Measurements from ENCODE around the gene SEZ6. TPM values are rescaled to one million over a fixed set of nuclear protein-coding genes. Genes with fewer than 3 reads are reported as not detected.
A peak's percentile ranks its signal among the peaks of the same experiment; 100 is the strongest.

The SEZ6 gene
- total RNA-seq, 1 donor from 2014 or later: 1.5 TPM

DNA sequence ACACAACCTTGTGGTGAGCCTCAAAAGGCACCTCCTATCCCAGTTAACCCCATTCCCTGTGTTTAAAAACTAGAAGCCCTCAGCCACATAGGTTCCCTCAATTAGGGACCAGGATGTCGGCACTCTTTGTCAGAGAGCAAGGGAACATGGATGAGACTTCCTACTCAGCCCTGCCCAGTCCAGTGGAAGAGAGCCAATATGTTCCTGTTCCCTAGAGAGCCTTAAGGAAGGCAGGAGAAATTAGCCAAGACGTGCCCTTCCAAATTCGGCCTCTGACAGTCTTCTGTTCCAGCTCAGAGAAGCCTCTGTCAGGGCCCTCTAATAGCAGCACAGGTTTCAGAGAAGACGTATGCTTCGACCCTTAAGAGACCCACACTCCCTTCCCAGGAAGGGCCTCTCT is 88.4 kb downstream of the SEZ6 start:
- Histone ChIP-seq H3K9me3 (ENCODE audit: low read depth) (no peaks in the 10 kb centered on the region), H3K9ac (no peak overlapping the region), H3K27me3 (no peaks in the 10 kb centered on the region), H2AFZ (replicated peaks) (no peak overlapping the region), H3K27ac (no peak overlapping the region), H3K4me3 (no peak overlapping the region), H3F3A (ENCODE audit: low read depth) (peaks cover 57% of the 10 kb centered on the region), H3K36me3 (peaks cover 36% of the 10 kb centered on the region), H3K4me2 (no peak overlapping the region), H4K20me1 (ENCODE audit: low read depth) (peaks cover 39% of the 10 kb centered on the region), H3K4me1 (no peaks in the 10 kb centered on the region), H3K79me2 (ENCODE audit: low read depth) (peaks cover 24% of the 10 kb centered on the region)
- TF ChIP-seq, protein P1, sequence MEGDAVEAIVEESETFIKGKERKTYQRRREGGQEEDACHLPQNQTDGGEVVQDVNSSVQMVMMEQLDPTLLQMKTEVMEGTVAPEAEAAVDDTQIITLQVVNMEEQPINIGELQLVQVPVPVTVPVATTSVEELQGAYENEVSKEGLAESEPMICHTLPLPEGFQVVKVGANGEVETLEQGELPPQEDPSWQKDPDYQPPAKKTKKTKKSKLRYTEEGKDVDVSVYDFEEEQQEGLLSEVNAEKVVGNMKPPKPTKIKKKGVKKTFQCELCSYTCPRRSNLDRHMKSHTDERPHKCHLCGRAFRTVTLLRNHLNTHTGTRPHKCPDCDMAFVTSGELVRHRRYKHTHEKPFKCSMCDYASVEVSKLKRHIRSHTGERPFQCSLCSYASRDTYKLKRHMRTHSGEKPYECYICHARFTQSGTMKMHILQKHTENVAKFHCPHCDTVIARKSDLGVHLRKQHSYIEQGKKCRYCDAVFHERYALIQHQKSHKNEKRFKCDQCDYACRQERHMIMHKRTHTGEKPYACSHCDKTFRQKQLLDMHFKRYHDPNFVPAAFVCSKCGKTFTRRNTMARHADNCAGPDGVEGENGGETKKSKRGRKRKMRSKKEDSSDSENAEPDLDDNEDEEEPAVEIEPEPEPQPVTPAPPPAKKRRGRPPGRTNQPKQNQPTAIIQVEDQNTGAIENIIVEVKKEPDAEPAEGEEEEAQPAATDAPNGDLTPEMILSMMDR (IDR thresholded peaks at IDR 0.05): no peak
- no peak for TF ChIP-seq EZH2 (IDR thresholded peaks at IDR 0.05)
- no peak for TF ChIP-seq EZH2phosphoT487 (IDR thresholded peaks at IDR 0.05)
- Mint-ChIP-seq H3K27me3 (ENCODE audit: insufficient read depth, low read depth) (peaks cover 7% of the 10 kb centered on the region), H3K4me3 (no peak overlapping the region), H3K9me3 (no peaks in the 10 kb centered on the region), H3K27ac (no peak overlapping the region), H3K4me1 (no peaks in the 10 kb centered on the region), H3K36me3 (peaks cover 58% of the 10 kb centered on the region)
- no peak for DNase-seq (ENCODE audit: low spot score)

DNA sequence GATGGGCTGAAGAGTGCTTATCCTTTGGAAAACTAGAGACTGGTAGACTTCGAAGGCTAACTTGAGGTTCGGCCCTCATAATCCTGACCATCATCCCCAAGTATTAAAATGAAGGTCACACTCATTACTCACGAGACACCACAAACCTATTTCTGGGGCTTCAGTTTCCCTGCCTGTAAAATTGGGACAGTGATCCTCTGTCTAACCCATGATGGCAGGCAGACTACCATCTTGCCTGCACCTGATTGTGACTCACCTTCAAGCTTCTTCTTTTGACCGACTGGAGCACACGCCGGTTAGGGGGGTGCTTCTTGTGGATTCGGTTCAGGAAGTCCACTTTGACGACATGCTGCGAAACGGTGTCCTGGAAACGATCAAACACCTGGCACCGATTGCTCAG is 88.8 kb downstream of the SEZ6 start:
- Mint-ChIP-seq H3K4me3 (no peak overlapping the region), H3K4me1 (no peaks in the 10 kb centered on the region), H3K27me3 (ENCODE audit: insufficient read depth, low read depth) (peaks cover 7% of the 10 kb centered on the region), H3K27ac (no peak overlapping the region), H3K9me3 (no peaks in the 10 kb centered on the region), H3K36me3 (peaks cover 56% of the 10 kb centered on the region)
- TF ChIP-seq EZH2 (IDR thresholded peaks at IDR 0.05) (no peak), EZH2phosphoT487 (IDR thresholded peaks at IDR 0.05) (no peak)
- TF ChIP-seq, protein P1 (IDR thresholded peaks at IDR 0.05): no peak
- Histone ChIP-seq H3K9me3 (ENCODE audit: low read depth) (no peaks in the 10 kb centered on the region), H3F3A (ENCODE audit: low read depth) (peaks cover 57% of the 10 kb centered on the region), H3K4me2 (no peak overlapping the region), H3K27me3 (no peaks in the 10 kb centered on the region), H3K27ac (no peak overlapping the region), H2AFZ (replicated peaks) (no peak overlapping the region), H3K4me1 (no peaks in the 10 kb centered on the region), H3K4me3 (no peak overlapping the region), H3K9ac (no peak overlapping the region), H4K20me1 (ENCODE audit: low read depth) (peaks cover 41% of the 10 kb centered on the region), H3K79me2 (ENCODE audit: low read depth) (peaks cover 22% of the 10 kb centered on the region), H3K36me3 (peaks cover 36% of the 10 kb centered on the region)
- no peak for DNase-seq (ENCODE audit: low spot score)

DNA sequence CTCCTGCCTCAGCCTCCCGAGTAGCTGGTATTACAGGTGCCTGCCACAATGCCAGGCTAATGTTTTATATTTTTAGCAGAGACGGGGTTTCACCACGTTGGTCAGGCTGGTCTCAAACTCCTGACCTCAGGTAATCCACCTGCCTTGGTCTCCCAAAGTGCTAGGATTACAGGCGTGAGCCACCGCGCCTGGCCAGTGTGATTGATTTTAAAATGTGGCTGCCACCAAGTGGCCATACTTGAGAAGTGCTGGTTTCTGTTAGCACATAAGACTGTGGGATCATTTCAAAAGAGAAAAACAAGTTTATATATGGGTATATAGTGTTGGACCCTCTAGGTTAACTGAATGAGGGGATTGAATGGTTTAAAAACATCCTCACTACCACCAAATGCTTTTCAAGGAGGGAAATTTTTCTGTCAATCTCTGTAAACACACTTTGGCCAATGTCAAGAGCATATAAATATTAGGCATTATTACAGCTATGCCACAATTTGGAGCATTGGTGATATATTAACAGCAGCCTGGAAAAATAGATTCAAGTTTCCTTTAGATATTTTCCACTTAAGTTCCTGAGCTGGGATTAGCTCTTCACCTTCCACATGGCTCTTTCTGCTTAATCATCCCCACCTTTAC is 89.4 kb downstream of the SEZ6 start:
- Mint-ChIP-seq H3K27me3 (ENCODE audit: insufficient read depth, low read depth) (peaks cover 7% of the 10 kb centered on the region), H3K4me1 (no peaks in the 10 kb centered on the region), H3K27ac (no peak overlapping the region), H3K36me3 (peaks cover 52% of the 10 kb centered on the region), H3K9me3 (no peaks in the 10 kb centered on the region), H3K4me3 (no peak overlapping the region)
- Histone ChIP-seq H4K20me1 (ENCODE audit: low read depth) (peaks cover 47% of the 10 kb centered on the region), H3K9me3 (ENCODE audit: low read depth) (no peaks in the 10 kb centered on the region), H3F3A (ENCODE audit: low read depth) (peaks cover 55% of the 10 kb centered on the region), H3K4me3 (no peak overlapping the region), H3K9ac (no peak overlapping the region), H3K4me1 (no peaks in the 10 kb centered on the region), H3K27me3 (no peaks in the 10 kb centered on the region), H3K36me3 (peaks cover 33% of the 10 kb centered on the region), H3K79me2 (ENCODE audit: low read depth) (peaks cover 22% of the 10 kb centered on the region), H3K4me2 (no peak overlapping the region), H2AFZ (replicated peaks) (no peak overlapping the region), H3K27ac (no peak overlapping the region)
- peak; percentile 58 for DNase-seq (ENCODE audit: low spot score)
- TF ChIP-seq, protein P1 (IDR thresholded peaks at IDR 0.05): peak; percentile 70
- no peak for TF ChIP-seq EZH2phosphoT487 (IDR thresholded peaks at IDR 0.05)

Data from neural progenitor cell (in vitro differentiated cells).